Measurements from ENCODE around the gene TASP1. TPM values are rescaled to one million over a fixed set of nuclear protein-coding genes. Genes with fewer than 3 reads are reported as not detected.
A peak's percentile ranks its signal among the peaks of the same experiment; 100 is the strongest.

Gene TASP1
- total RNA-seq, 1 donor from 2014 or later, result 7.7 TPM

DNA sequence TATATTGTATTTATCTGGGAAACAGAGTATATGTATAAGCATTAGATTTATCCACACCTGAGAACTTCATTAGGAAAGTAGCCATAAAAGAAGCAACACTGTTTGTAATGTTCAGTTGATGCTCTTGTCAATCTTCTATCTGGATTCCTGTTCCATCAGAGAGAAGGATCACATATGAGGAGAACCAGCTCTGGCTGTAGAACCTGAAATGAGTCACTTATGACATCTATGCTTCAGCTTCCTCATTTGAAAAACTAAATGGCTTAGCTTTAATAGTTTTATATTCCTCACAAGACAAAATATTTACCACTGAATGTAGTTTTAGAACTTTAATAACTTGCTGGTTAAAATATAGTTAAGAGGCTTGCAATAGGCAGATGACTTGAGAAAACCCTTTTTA is 144.7 kb downstream of the TASP1 start:
- Mint-ChIP-seq H3K36me3 (ENCODE audit: low read depth) (peaks cover 24% of the 10 kb centered on the region), H3K4me1 (peaks cover 18% of the 10 kb centered on the region), H3K9me3 (peaks cover 6% of the 10 kb centered on the region), H3K27ac (ENCODE audit: unreplicated experiment) (no peak overlapping the region), H3K27me3 (ENCODE audit: low read depth) (no peaks in the 10 kb centered on the region), H3K4me3 (no peak overlapping the region)
- no peak for DNase-seq (ENCODE audit: low read depth, low spot score)
- TF ChIP-seq, protein P1, sequence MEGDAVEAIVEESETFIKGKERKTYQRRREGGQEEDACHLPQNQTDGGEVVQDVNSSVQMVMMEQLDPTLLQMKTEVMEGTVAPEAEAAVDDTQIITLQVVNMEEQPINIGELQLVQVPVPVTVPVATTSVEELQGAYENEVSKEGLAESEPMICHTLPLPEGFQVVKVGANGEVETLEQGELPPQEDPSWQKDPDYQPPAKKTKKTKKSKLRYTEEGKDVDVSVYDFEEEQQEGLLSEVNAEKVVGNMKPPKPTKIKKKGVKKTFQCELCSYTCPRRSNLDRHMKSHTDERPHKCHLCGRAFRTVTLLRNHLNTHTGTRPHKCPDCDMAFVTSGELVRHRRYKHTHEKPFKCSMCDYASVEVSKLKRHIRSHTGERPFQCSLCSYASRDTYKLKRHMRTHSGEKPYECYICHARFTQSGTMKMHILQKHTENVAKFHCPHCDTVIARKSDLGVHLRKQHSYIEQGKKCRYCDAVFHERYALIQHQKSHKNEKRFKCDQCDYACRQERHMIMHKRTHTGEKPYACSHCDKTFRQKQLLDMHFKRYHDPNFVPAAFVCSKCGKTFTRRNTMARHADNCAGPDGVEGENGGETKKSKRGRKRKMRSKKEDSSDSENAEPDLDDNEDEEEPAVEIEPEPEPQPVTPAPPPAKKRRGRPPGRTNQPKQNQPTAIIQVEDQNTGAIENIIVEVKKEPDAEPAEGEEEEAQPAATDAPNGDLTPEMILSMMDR (conservative IDR thresholded peaks at IDR 0.05), result no peak

- DNase-seq (ENCODE audit: low read depth, low spot score), result no peak
Measured at GRCh38 chr20:13493143-13493542, 145.6 kb downstream of the TASP1 start.

GRCh38 chr20:13492001-13492481 is 146.7 kb downstream of the TASP1 start:
- peak overlapping the region; percentile 56 for H3K4me3 Mint-ChIP-seq
- peaks cover 3% of the 10 kb centered on the region for H3K9me3 Mint-ChIP-seq

More at GRCh38 chr20:13493143-13493542, 145.6 kb downstream of the TASP1 start:
- H3K27ac Mint-ChIP-seq (ENCODE audit: unreplicated experiment), result peak overlapping the region; percentile 72
- peaks cover 4% of the 10 kb centered on the region for H3K9me3 Mint-ChIP-seq
- H3K4me1 Mint-ChIP-seq, result peaks cover 18% of the 10 kb centered on the region
- peaks cover 18% of the 10 kb centered on the region for H3K36me3 Mint-ChIP-seq (ENCODE audit: low read depth)
- no peak overlapping the region for H3K4me3 Mint-ChIP-seq
- H3K27me3 Mint-ChIP-seq (ENCODE audit: low read depth), result no peaks in the 10 kb centered on the region
- TF ChIP-seq, protein P1 (conservative IDR thresholded peaks at IDR 0.05), result no peak

GRCh38 chr20:13487202-13487601 is 151.5 kb downstream of the TASP1 start:
- H3K36me3 Mint-ChIP-seq (ENCODE audit: low read depth), result peaks cover 7% of the 10 kb centered on the region
- H3K9me3 Mint-ChIP-seq, result no peaks in the 10 kb centered on the region
- TF ChIP-seq, protein P1 (conservative IDR thresholded peaks at IDR 0.05), result no peak
- no peak for DNase-seq (ENCODE audit: low read depth, low spot score)
- H3K4me3 Mint-ChIP-seq, result no peak overlapping the region
- H3K27me3 Mint-ChIP-seq (ENCODE audit: low read depth), result no peaks in the 10 kb centered on the region
- H3K27ac Mint-ChIP-seq (ENCODE audit: unreplicated experiment), result no peak overlapping the region
- peaks cover 15% of the 10 kb centered on the region for H3K4me1 Mint-ChIP-seq

More at GRCh38 chr20:13492001-13492481, 146.7 kb downstream of the TASP1 start:
- TF ChIP-seq, protein P1 (conservative IDR thresholded peaks at IDR 0.05), result no peak
- peaks cover 18% of the 10 kb centered on the region for H3K4me1 Mint-ChIP-seq
- peak; percentile 32 for DNase-seq (ENCODE audit: low read depth, low spot score)
- H3K27me3 Mint-ChIP-seq (ENCODE audit: low read depth), result no peaks in the 10 kb centered on the region
- peak overlapping the region; percentile 97 for H3K27ac Mint-ChIP-seq (ENCODE audit: unreplicated experiment)
- H3K36me3 Mint-ChIP-seq (ENCODE audit: low read depth), result peaks cover 8% of the 10 kb centered on the region

DNA sequence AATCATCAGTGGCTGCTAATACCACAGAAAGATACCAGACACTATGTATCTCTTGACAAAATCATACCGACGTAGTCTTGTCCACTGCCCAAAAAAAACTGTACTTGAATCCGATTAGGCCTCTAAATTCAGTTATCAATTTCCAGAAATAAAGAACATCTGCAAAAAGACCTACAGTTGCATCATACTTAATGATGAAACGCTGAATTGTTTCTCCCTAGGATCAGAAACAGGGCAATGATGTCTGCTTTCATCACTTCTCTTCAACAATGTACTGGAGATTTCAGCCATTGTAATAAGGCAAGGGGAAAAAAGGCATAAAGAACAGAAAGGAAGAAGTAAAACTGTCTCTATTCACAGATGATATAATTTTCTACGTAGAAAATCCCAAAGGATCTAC is 152.0 kb downstream of the TASP1 start:
- Mint-ChIP-seq H3K27me3 (ENCODE audit: low read depth) (no peaks in the 10 kb centered on the region), H3K4me3 (no peak overlapping the region), H3K4me1 (peaks cover 10% of the 10 kb centered on the region), H3K9me3 (peaks cover 3% of the 10 kb centered on the region), H3K36me3 (ENCODE audit: low read depth) (peaks cover 11% of the 10 kb centered on the region), H3K27ac (ENCODE audit: unreplicated experiment) (no peak overlapping the region)
- TF ChIP-seq, protein P1 (conservative IDR thresholded peaks at IDR 0.05), result no peak
- DNase-seq (ENCODE audit: low read depth, low spot score), result no peak
